C4-2B (cell line): ENCODE measurements around the gene SIM1.

Source experiments
- H3K27ac ChIP-seq: fragments of 450-650 bp; 2 replicates; pipeline ENCODE4 v1.5.1; 2017
- CTCF ChIP-seq: fragments of 450-650 bp; conservative IDR thresholded peaks from 2 replicates; pipeline ENCODE4 v1.5.1; 2017; ENCODE audit warnings: mild to moderate bottlenecking
- ZFX ChIP-seq: fragments of 450-650 bp; IDR thresholded peaks from 2 replicates; pipeline ENCODE4 v1.6.1; 2017

Gene SIM1

GRCh38 chr6:100469101-100469859 is 4.6 kb upstream of the SIM1 start:
- no peak overlapping the region for H3K27ac ChIP-seq
- TF ChIP-seq ZFX (no peak), CTCF (no peak)

GRCh38 chr6:100468016-100468622 is 3.4 kb upstream of the SIM1 start:
- H3K27ac ChIP-seq = no peak overlapping the region
- TF ChIP-seq ZFX (no peak), CTCF (no peak)

- TF ChIP-seq CTCF (no peak), ZFX (no peak)
- H3K27ac ChIP-seq = no peak overlapping the region
Measured at GRCh38 chr6:100467129-100468015, 2.7 kb upstream of the SIM1 start.

- no peak for TF ChIP-seq ZFX
- no peak overlapping the region for H3K27ac ChIP-seq
Measured at GRCh38 chr6:100466410-100467128, 1.8 kb upstream of the SIM1 start.

GRCh38 chr6:100465701-100466409 is 1.1 kb upstream of the SIM1 start:
- H3K27ac ChIP-seq = no peak overlapping the region
- TF ChIP-seq ZFX (no peak), CTCF (no peak)

GRCh38 chr6:100464162-100464851 is 414 bp downstream of the SIM1 start:
- no peak for TF ChIP-seq ZFX
- no peak for TF ChIP-seq CTCF
- no peak overlapping the region for H3K27ac ChIP-seq
